IMR-90 (cell line): ENCODE measurements around the gene RAP1GAP2. TPM values are rescaled to one million over a fixed set of nuclear protein-coding genes. Genes with fewer than 3 reads are reported as not detected.

Source experiments
- ATAC-seq: fragments of 200-7000 bp; cut with Tn5 transposase; 2 replicates; pipeline ENCODE4 v1.9.1; 2020; ENCODE audit warnings: low read depth, mild to moderate bottlenecking, moderate library complexity
- BruUV-seq: library from RNA; stranded (reverse); fragments of 400-500 nt; replicated peaks from 2 replicates; lab custom pipeline; 2021; lab: Mats Ljungman, UMichigan
- CTCF ChIA-PET: fragments of 300-600 bp; formaldehyde crosslinking; extraction: SDS; loops from one replicate; lab custom pipeline; 2021; ENCODE audit warnings: antibody characterized with exemption; lab: Yijun Ruan, JAX
- POLR2A ChIA-PET: fragments of 300-600 bp; sonication (Branson Sonifier 250); formaldehyde crosslinking; loops from one replicate; lab custom pipeline; 2022; ENCODE audit warnings: antibody characterized with exemption; ENCODE audit not compliant: unreplicated experiment; lab: Charles Lee
- DNase-seq: peaks from one replicate; pipeline ENCODE4 v3.0.0; 2013
- H2AFZ ChIP-seq: replicated peaks from 2 replicates; pipeline ENCODE3; 2013; ENCODE audit warnings: low read length, mild to moderate bottlenecking; ENCODE audit not compliant: poor library complexity
- H2AK5ac ChIP-seq: 2 replicates; pipeline ENCODE4 v1.6.1; 2013; ENCODE audit warnings: low read depth, low read length, inconsistent platforms
- H2AK9ac ChIP-seq: replicated peaks from 2 replicates; pipeline ENCODE3; 2013; ENCODE audit warnings: mild to moderate bottlenecking, low read depth, low read length, moderate library complexity; ENCODE audit not compliant: poor library complexity
- H2BK120ac ChIP-seq: 2 replicates; pipeline ENCODE4 v1.6.1; 2013; ENCODE audit warnings: low read depth, low read length, inconsistent platforms
- H2BK15ac ChIP-seq: 3 replicates; pipeline ENCODE4 v1.6.1; 2013; ENCODE audit warnings: low read depth, low read length, inconsistent platforms
- H2BK20ac ChIP-seq: 2 replicates; pipeline ENCODE4 v1.6.1; 2013; ENCODE audit warnings: low read depth, mild to moderate bottlenecking, inconsistent platforms, low read length, moderate library complexity
- H2BK5ac ChIP-seq: 2 replicates; pipeline ENCODE4 v1.6.1; 2013; ENCODE audit warnings: mild to moderate bottlenecking, low read depth, low read length, inconsistent platforms; ENCODE audit not compliant: poor library complexity, severe bottlenecking
- H3K14ac ChIP-seq: replicated peaks from 2 replicates; pipeline ENCODE4 v1.6.1; 2013; ENCODE audit warnings: low read depth, low read length, inconsistent platforms
- H3K18ac ChIP-seq: 2 replicates; pipeline ENCODE4 v1.6.1; 2013; ENCODE audit warnings: low read depth, low read length, control low read depth
- H3K23ac ChIP-seq: 2 replicates; pipeline ENCODE4 v1.6.1; 2013; ENCODE audit warnings: low read depth, low read length, inconsistent platforms
- H3K27ac ChIP-seq: 2 replicates; pipeline ENCODE4 v1.5.1; 2013; ENCODE audit warnings: mild to moderate bottlenecking, control low read depth, low read length; ENCODE audit not compliant: insufficient read depth
- H3K27me3 ChIP-seq: 2 replicates; pipeline ENCODE4 v1.6.1; 2013; ENCODE audit warnings: low read length; ENCODE audit not compliant: control insufficient read depth, insufficient read depth
- H3K36me3 ChIP-seq: 2 replicates; pipeline ENCODE4 v1.6.1; 2013; ENCODE audit warnings: low read length, mixed read lengths; ENCODE audit not compliant: control insufficient read depth, insufficient read depth
- H3K4ac ChIP-seq: 2 replicates; pipeline ENCODE4 v1.6.1; 2013; ENCODE audit warnings: low read depth, low read length, inconsistent platforms
- H3K4me1 ChIP-seq: 2 replicates; pipeline ENCODE4 v1.6.1; 2013; ENCODE audit warnings: low read length, mixed read lengths; ENCODE audit not compliant: control insufficient read depth, insufficient read depth
- H3K4me2 ChIP-seq: 2 replicates; pipeline ENCODE4 v1.6.1; 2013; ENCODE audit warnings: low read depth, mild to moderate bottlenecking, control low read depth, low read length, moderate library complexity
- H3K4me3 ChIP-seq: 2 replicates; pipeline ENCODE4 v1.5.1; 2013; ENCODE audit warnings: low read depth, mild to moderate bottlenecking, control low read depth, low read length, moderate library complexity; ENCODE audit not compliant: insufficient read depth
- H3K56ac ChIP-seq: 2 replicates; pipeline ENCODE4 v1.6.1; 2013; ENCODE audit warnings: low read length, inconsistent platforms; ENCODE audit not compliant: insufficient read depth; ENCODE audit errors: extremely low read depth
- H3K79me1 ChIP-seq, 2 experiments: 2 replicates each; pipeline ENCODE4 v1.6.1; 2013; ENCODE audit warnings: low read length in 2 of 2, inconsistent platforms in 1 of 2, low read depth in 1 of 2
- H3K9ac ChIP-seq: 2 replicates; pipeline ENCODE4 v1.6.1; 2013; ENCODE audit warnings: low read depth, low read length, control low read depth
- H3K9me1 ChIP-seq: 2 replicates; pipeline ENCODE4 v1.6.1; 2013; ENCODE audit warnings: low read length, inconsistent platforms; ENCODE audit not compliant: insufficient read depth
- H3K9me3 ChIP-seq: 2 replicates; pipeline ENCODE4 v1.6.1; 2013; ENCODE audit warnings: low read length; ENCODE audit not compliant: control insufficient read depth, insufficient read depth
- H4K20me1 ChIP-seq: 2 replicates; pipeline ENCODE4 v1.6.1; 2013; ENCODE audit warnings: low read length, inconsistent platforms; ENCODE audit not compliant: insufficient read depth
- H4K5ac ChIP-seq: 2 replicates; pipeline ENCODE4 v1.6.1; 2013; ENCODE audit warnings: mild to moderate bottlenecking, low read depth, low read length, control low read depth
- H4K8ac ChIP-seq, 2 experiments: 2 replicates each; pipeline ENCODE4 v1.6.1; 2013; ENCODE audit warnings: low read depth in 2 of 2, low read length in 2 of 2, control low read depth in 1 of 2, inconsistent platforms in 1 of 2
- H4K91ac ChIP-seq: 2 replicates; pipeline ENCODE4 v1.6.1; 2013; ENCODE audit warnings: low read depth, low read length, inconsistent platforms; ENCODE audit not compliant: insufficient read depth
- BHLHE40 ChIP-seq: fragments of 150-350 bp; IDR thresholded peaks from 2 replicates; pipeline ENCODE4 v1.6.1; 2016; ENCODE audit warnings: mild to moderate bottlenecking, low read depth, low read length
- CEBPB ChIP-seq: IDR thresholded peaks from 2 replicates; pipeline ENCODE4 v1.6.1; 2012; ENCODE audit warnings: low read depth, low read length, improper control_type of control experiment
- CHD1 ChIP-seq: IDR thresholded peaks from 2 replicates; pipeline ENCODE4 v1.6.1; 2012; ENCODE audit warnings: low read depth, low read length, improper control_type of control experiment
- CTCF ChIP-seq: conservative IDR thresholded peaks from 2 replicates; pipeline ENCODE4 v1.5.1; 2012; ENCODE audit warnings: mild to moderate bottlenecking, low read depth, low read length, improper control_type of control experiment
- ELK1 ChIP-seq: fragments of 150-350 bp; IDR thresholded peaks from 2 replicates; pipeline ENCODE4 v1.6.1; 2016; ENCODE audit warnings: low read depth, mild to moderate bottlenecking, low read length, moderate library complexity, borderline replicate concordance
- FOS ChIP-seq: fragments of 150-350 bp; IDR thresholded peaks from 2 replicates; pipeline ENCODE4 v1.6.1; 2016; ENCODE audit warnings: low read depth, low read length
- MAFK ChIP-seq: IDR thresholded peaks from 2 replicates; pipeline ENCODE4 v1.6.1; 2012; ENCODE audit warnings: low read depth, low read length, improper control_type of control experiment
- MXI1 ChIP-seq: IDR thresholded peaks from 2 replicates; pipeline ENCODE4 v1.6.1; 2012; ENCODE audit warnings: low read depth, mild to moderate bottlenecking, low read length, moderate library complexity, borderline replicate concordance
- NFE2L2 ChIP-seq: fragments of 150-350 bp; IDR thresholded peaks from 2 replicates; pipeline ENCODE4 v1.6.1; 2016; ENCODE audit warnings: low read depth, mild to moderate bottlenecking, low read length
- POLR2A ChIP-seq: IDR thresholded peaks from 2 replicates; pipeline ENCODE4 v1.6.1; 2012; ENCODE audit warnings: mild to moderate bottlenecking, low read depth, low read length
- RAD21 ChIP-seq: IDR thresholded peaks from 2 replicates; pipeline ENCODE4 v1.6.1; 2012; ENCODE audit warnings: low read length, improper control_type of control experiment
- RCOR1 ChIP-seq: IDR thresholded peaks from 2 replicates; pipeline ENCODE4 v1.6.1; 2012; ENCODE audit warnings: mild to moderate bottlenecking, low read length, improper control_type of control experiment; ENCODE audit not compliant: insufficient replicate concordance
- RFX5 ChIP-seq: IDR thresholded peaks from 2 replicates; pipeline ENCODE4 v1.8.0; 2012; ENCODE audit warnings: low read depth, mild to moderate bottlenecking, low read length, moderate library complexity
- SMC3 ChIP-seq: fragments of 150-350 bp; IDR thresholded peaks from 2 replicates; pipeline ENCODE4 v1.6.1; 2016; ENCODE audit warnings: low read depth, mild to moderate bottlenecking, antibody characterized with exemption, low read length, moderate library complexity
- USF2 ChIP-seq: fragments of 150-350 bp; IDR thresholded peaks from 2 replicates; pipeline ENCODE4 v1.6.1; 2017; ENCODE audit warnings: mild to moderate bottlenecking, antibody characterized with exemption, low read length, low read depth
- WGBS, 2 experiments: methylation state at CpG; one replicate each; pipeline versions ENCODE4 v1.1.5 to v1.1.7; 2013; ENCODE audit warnings: missing lambda C conversion rate in 2 of 2; ENCODE audit not compliant: insufficient read length in 1 of 2; ENCODE audit errors: extremely low coverage in 2 of 2; 5-methylcytosine and 5-hydroxymethylcytosine counted together
- dilution Hi-C: fragments of 300-500 bp; cut with HindIII; formaldehyde crosslinking; loops from one replicate; pipeline ENCODE4 v1.14.3; 2018; ENCODE audit warnings: low sequenced_read_pairs; ENCODE audit not compliant: unreplicated experiment
- in situ Hi-C: fragments of 300-500 bp; cut with MboI; formaldehyde crosslinking; loops from 3 replicates; pipeline ENCODE4 v1.14.3; 2019; ENCODE audit warnings: low sequenced_read_pairs, inconsistent platforms, mixed read lengths
- intact Hi-C: fragments of 100-400 bp; cut with micrococcal nuclease; formaldehyde crosslinking; loops from 2 replicates; pipeline ENCODE4 v1.10.0; 2022
- polyA plus RNA-seq, 3 experiments: library from polyadenylated mRNA; depleted of rRNA; stranded (reverse); fragments of >200 nt; gene quantifications; 2 replicates each; pipeline ENCODE4 v1.2.3, GENCODE V29; 2012; ENCODE audit warnings: low replicate concordance in 1 of 3
- total RNA-seq: library from RNA; depleted of rRNA; stranded (reverse); fragments of >200 nt; gene quantifications from 2 replicates; pipeline ENCODE4 v1.2.3, GENCODE V29; 2012

The RAP1GAP2 gene
- total and polyA plus RNA-seq, 2 of the 4 experiments (the other 2 are of a cell fraction), result 5.7 to 7.5 TPM

GRCh38 chr17:2803971-2804370 lies 7.7 kb downstream of the RAP1GAP2 start:
- Histone ChIP-seq H2BK20ac (no peak overlapping the region), H3K27ac (no peak overlapping the region), H3K4ac (no peak overlapping the region), H3K4me2 (no peak overlapping the region), H4K20me1 (no peaks in the 10 kb centered on the region), H2AK5ac (no peak overlapping the region), H3K79me1 (no peaks in the 10 kb centered on the region), H4K5ac (no peak overlapping the region), H4K8ac (no peak overlapping the region), H3K9me1 (no peaks in the 10 kb centered on the region), H3K23ac (no peak overlapping the region), H4K91ac (no peak overlapping the region), H2AK9ac (no peak overlapping the region), H3K9ac (no peak overlapping the region), H3K36me3 (no peaks in the 10 kb centered on the region), H3K4me1 (no peaks in the 10 kb centered on the region), H3K56ac (no peak overlapping the region), H2AFZ (no peak overlapping the region), H3K27me3 (peaks cover 13% of the 10 kb centered on the region; the same call in 1 of the 2 replicates), H2BK120ac (no peak overlapping the region), H3K18ac (no peak overlapping the region), H3K14ac (no peak overlapping the region), H3K9me3 (0 out of 2 replicates have a peak, but pooled peaks cover 2% of the 10 kb centered on the region), H2BK15ac (no peak overlapping the region), H2BK5ac (no peak overlapping the region), H3K4me3 (no peak overlapping the region)
- CTCF ChIA-PET, result interaction anchor here (0.8 kb wide), 1 partner anchor 209 kb away, joined by 3 read pairs; no protein-coding TSS in a partner anchor
- POLR2A ChIA-PET, result no interaction called here
- TF ChIP-seq NFE2L2 (no peak), FOS (no peak), RFX5 (no peak), CTCF (no peak), MXI1 (no peak), USF2 (no peak), RAD21 (no peak), POLR2A (no peak), CEBPB (no peak), SMC3 (no peak), MAFK (no peak), RCOR1 (no peak), ELK1 (no peak), CHD1 (no peak), BHLHE40 (no peak)
- no TSS peak for BruUV-seq
- DNase-seq (no peak), ATAC-seq (no peak)
- in situ Hi-C loops, result no loop called here
- no CpG with 5 or more reads among the region's 4 CpGs for WGBS, 2 experiments
- dilution Hi-C loops, result no loop called here
- intact Hi-C loops, result no loop called here
